Stimulated activated CD4-positive, alpha-beta T cell treated with anti-CD3 and anti-CD28 coated beads, Interleukin-1b, Interleukin-23, amount 100 ng/mL, for 48 hours (primary cell): ENCODE measurements around the gene ZNF497.
"Not testable (repeated sequence)": the region's sequence is repeated elsewhere in the genome, so short reads cannot be mapped to it uniquely, and the experiment has no call there.

Experiments
- DNase-seq: peaks from one replicate; pipeline ENCODE4 v3.0.0-alpha.2; 2020

ZNF497 gene

GRCh38 chr19:58393725-58394033, 31.1 kb upstream of the ZNF497 start:
- DNase-seq, result no peak

GRCh38 chr19:58392945-58393724, 30.6 kb upstream of the ZNF497 start:
- DNase-seq, result no peak

- DNase-seq, result no peak
Measured at GRCh38 chr19:58388175-58388526, 25.6 kb upstream of the ZNF497 start.

- no peak for DNase-seq
Measured at GRCh38 chr19:58387338-58388174, 25.0 kb upstream of the ZNF497 start.

GRCh38 chr19:58386576-58387337, 24.2 kb upstream of the ZNF497 start, which contains the start of gene RPS5:
TSS of gene RPS5 (plus strand) at chr19:58387269. CDS start at chr19:58388138, 869 bp downstream.
- DNase-seq, result peak; percentile 98

GRCh38 chr19:58385891-58386575, 23.5 kb upstream of the ZNF497 start:
- peak; percentile 44 for DNase-seq

- DNase-seq, result no peak
Measured at GRCh38 chr19:58385313-58385890, 22.9 kb upstream of the ZNF497 start.

- DNase-seq, result no peak
Measured at GRCh38 chr19:58382997-58383603, 20.5 kb upstream of the ZNF497 start.

- DNase-seq, result no peak
Measured at GRCh38 chr19:58381460-58382212, 19.1 kb upstream of the ZNF497 start.

GRCh38 chr19:58380662-58381459, 18.3 kb upstream of the ZNF497 start, which contains the start of gene ZNF837:
TSS of gene ZNF837 (minus strand) at chr19:58381030. CDS start at chr19:58369332, 11,698 bp downstream.
- DNase-seq, result peak; percentile 99

- DNase-seq, result no peak
Measured at GRCh38 chr19:58380037-58380661, 17.6 kb upstream of the ZNF497 start.

- DNase-seq, result no peak
Measured at GRCh38 chr19:58379246-58379645, 16.7 kb upstream of the ZNF497 start.

GRCh38 chr19:58376724-58377123, 14.2 kb upstream of the ZNF497 start:
- not testable (repeated sequence) for DNase-seq

- DNase-seq, result no peak
Measured at GRCh38 chr19:58374200-58374599, 11.6 kb upstream of the ZNF497 start.

- DNase-seq, result no peak
Measured at GRCh38 chr19:58372311-58373133, 10.0 kb upstream of the ZNF497 start.

- DNase-seq, result no peak
Measured at GRCh38 chr19:58368561-58369360, 6.2 kb upstream of the ZNF497 start.

GRCh38 chr19:58367698-58368454, 5.3 kb upstream of the ZNF497 start:
- no peak for DNase-seq
